Uterus (tissue), 2 donors: ENCODE measurements around the gene HTT.

Source experiments
- POLR2A ChIP-seq, 2 donors: fragments of 450-650 bp; IDR thresholded peaks; one replicate each; pipeline ENCODE4 v1.6.1; 2016; ENCODE audit warnings: antibody characterized with exemption in 2 of 2, mild to moderate bottlenecking in 1 of 2, moderate library complexity in 1 of 2
- TF ChIP-seq, protein P1 (sequence below), 4 experiments: fragments of 200-600 bp in 2 of 4; fragments of 450-650 bp in 2 of 4; sonication (generic) in 2 of 4; IDR thresholded peaks; one replicate each; pipeline ENCODE4 v1.5.1; 2016 to 2019; ENCODE audit warnings: antibody characterized with exemption in 4 of 4, mild to moderate bottlenecking in 2 of 4, moderate library complexity in 1 of 4

GRCh38 chr4:3217266-3217665, 142.8 kb downstream of the HTT start:
- TF ChIP-seq, protein P1, sequence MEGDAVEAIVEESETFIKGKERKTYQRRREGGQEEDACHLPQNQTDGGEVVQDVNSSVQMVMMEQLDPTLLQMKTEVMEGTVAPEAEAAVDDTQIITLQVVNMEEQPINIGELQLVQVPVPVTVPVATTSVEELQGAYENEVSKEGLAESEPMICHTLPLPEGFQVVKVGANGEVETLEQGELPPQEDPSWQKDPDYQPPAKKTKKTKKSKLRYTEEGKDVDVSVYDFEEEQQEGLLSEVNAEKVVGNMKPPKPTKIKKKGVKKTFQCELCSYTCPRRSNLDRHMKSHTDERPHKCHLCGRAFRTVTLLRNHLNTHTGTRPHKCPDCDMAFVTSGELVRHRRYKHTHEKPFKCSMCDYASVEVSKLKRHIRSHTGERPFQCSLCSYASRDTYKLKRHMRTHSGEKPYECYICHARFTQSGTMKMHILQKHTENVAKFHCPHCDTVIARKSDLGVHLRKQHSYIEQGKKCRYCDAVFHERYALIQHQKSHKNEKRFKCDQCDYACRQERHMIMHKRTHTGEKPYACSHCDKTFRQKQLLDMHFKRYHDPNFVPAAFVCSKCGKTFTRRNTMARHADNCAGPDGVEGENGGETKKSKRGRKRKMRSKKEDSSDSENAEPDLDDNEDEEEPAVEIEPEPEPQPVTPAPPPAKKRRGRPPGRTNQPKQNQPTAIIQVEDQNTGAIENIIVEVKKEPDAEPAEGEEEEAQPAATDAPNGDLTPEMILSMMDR (IDR thresholded peaks at IDR 0.05): no peak
- TF ChIP-seq POLR2A (IDR thresholded peaks at IDR 0.05): no peak
